Measurements from ENCODE around the gene MYH7B. TPM values are rescaled to one million over a fixed set of nuclear protein-coding genes. Genes with fewer than 3 reads are reported as not detected.

MYH7B gene
- total RNA-seq, 1 donor from 2014 or later = 1.2 TPM

- no peak overlapping the region for H3K27ac Mint-ChIP-seq
- H3K36me3 Mint-ChIP-seq (ENCODE audit: insufficient read depth) = peaks cover 12% of the 10 kb centered on the region
- H3K4me1 Mint-ChIP-seq (ENCODE audit: low read depth) = peaks cover 7% of the 10 kb centered on the region
- H3K4me3 Mint-ChIP-seq (ENCODE audit: low read depth) = no peak overlapping the region
- no peak for DNase-seq (ENCODE audit: low spot score, unreplicated experiment)
- no peak for TF ChIP-seq CTCF (IDR thresholded peaks at IDR 0.05; ENCODE audit: unreplicated experiment)
- no peaks in the 10 kb centered on the region for H3K27me3 Mint-ChIP-seq
- no peaks in the 10 kb centered on the region for H3K9me3 Mint-ChIP-seq (ENCODE audit: low read depth)
Observed at GRCh38 chr20:34916774-34917354, 38.8 kb upstream of the MYH7B start.

GRCh38 chr20:34920055-34920454 is 35.6 kb upstream of the MYH7B start:
- no peak for DNase-seq (ENCODE audit: low spot score, unreplicated experiment)
- H3K27ac Mint-ChIP-seq = no peak overlapping the region
- no peaks in the 10 kb centered on the region for H3K27me3 Mint-ChIP-seq
- H3K4me1 Mint-ChIP-seq (ENCODE audit: low read depth) = peaks cover 7% of the 10 kb centered on the region
- no peaks in the 10 kb centered on the region for H3K9me3 Mint-ChIP-seq (ENCODE audit: low read depth)
- no peak overlapping the region for H3K4me3 Mint-ChIP-seq (ENCODE audit: low read depth)
- no peak for TF ChIP-seq CTCF (IDR thresholded peaks at IDR 0.05; ENCODE audit: unreplicated experiment)
- peaks cover 9% of the 10 kb centered on the region for H3K36me3 Mint-ChIP-seq (ENCODE audit: insufficient read depth)

GRCh38 chr20:34921436-34921835 is 34.2 kb upstream of the MYH7B start:
- Mint-ChIP-seq H3K4me1 (ENCODE audit: low read depth) (peaks cover 6% of the 10 kb centered on the region), H3K9me3 (ENCODE audit: low read depth) (no peaks in the 10 kb centered on the region), H3K27ac (no peak overlapping the region), H3K4me3 (ENCODE audit: low read depth) (no peak overlapping the region), H3K36me3 (ENCODE audit: insufficient read depth) (peaks cover 12% of the 10 kb centered on the region), H3K27me3 (no peaks in the 10 kb centered on the region)
- no peak for TF ChIP-seq CTCF (IDR thresholded peaks at IDR 0.05; ENCODE audit: unreplicated experiment)
- DNase-seq (ENCODE audit: low spot score, unreplicated experiment) = no peak

DNA sequence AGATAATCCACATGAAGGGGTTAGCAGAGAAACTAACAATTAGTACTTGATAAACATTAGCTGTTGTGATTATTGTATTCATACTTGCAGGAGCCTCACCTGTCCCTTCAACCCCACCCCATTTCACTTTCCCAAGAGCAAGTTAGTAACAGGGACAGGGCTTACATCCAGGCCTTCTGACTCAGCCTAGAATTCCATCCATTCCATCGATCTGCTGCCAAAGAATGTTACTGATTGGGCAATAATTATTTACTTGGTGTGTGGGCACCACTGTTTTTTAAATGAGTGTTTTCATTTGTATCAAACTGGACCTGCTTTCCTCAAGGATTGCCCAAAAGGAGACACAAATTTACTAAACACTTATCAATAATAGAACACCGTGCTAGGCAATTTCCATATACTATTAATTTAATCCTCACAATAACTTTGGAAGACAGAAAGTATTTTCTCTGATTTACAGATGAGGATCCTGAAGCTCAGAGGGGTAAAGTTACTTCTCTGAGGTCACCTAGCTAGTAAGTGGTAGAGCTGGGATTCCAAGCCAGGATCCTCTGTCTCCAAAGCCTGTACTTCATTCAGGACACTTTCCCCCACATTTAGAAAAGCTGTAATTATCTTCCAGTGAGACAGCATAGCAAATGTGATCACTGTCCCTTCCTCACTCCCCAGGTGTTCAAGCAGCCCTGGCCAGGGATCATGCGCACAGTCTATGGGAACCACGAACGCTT is 32.9 kb upstream of the MYH7B start:
- Mint-ChIP-seq H3K4me3 (ENCODE audit: low read depth) (no peak overlapping the region), H3K36me3 (ENCODE audit: insufficient read depth) (peaks cover 14% of the 10 kb centered on the region), H3K27ac (no peak overlapping the region), H3K9me3 (ENCODE audit: low read depth) (no peaks in the 10 kb centered on the region), H3K4me1 (ENCODE audit: low read depth) (no peaks in the 10 kb centered on the region), H3K27me3 (no peaks in the 10 kb centered on the region)
- no peak for DNase-seq (ENCODE audit: low spot score, unreplicated experiment)
- TF ChIP-seq CTCF (IDR thresholded peaks at IDR 0.05; ENCODE audit: unreplicated experiment) = no peak

DNA sequence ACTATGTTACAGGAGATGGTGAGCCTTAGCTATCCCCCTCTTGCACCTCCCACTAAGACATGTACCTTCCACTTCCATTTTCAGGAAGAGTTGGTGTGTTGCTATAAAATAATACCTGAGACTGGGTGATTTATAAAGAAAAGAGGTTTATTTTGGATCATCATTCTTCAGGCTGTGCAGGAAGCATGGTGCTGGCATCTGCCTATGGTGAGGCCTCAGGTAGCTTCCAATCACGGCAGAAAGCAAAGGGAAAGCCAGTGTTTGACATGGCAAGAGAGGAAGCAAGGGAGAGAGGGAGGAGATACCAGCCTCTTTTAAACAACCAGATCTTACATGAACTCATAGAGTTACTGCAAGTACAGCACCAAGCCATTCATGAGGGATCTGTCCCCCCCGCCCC is 32.3 kb upstream of the MYH7B start:
- H3K4me1 Mint-ChIP-seq (ENCODE audit: low read depth) = no peaks in the 10 kb centered on the region
- H3K4me3 Mint-ChIP-seq (ENCODE audit: low read depth) = no peak overlapping the region
- no peak for TF ChIP-seq CTCF (IDR thresholded peaks at IDR 0.05; ENCODE audit: unreplicated experiment)
- H3K9me3 Mint-ChIP-seq (ENCODE audit: low read depth) = no peaks in the 10 kb centered on the region
- H3K27me3 Mint-ChIP-seq = no peaks in the 10 kb centered on the region
- peaks cover 11% of the 10 kb centered on the region for H3K36me3 Mint-ChIP-seq (ENCODE audit: insufficient read depth)
- DNase-seq (ENCODE audit: low spot score, unreplicated experiment) = no peak
- no peak overlapping the region for H3K27ac Mint-ChIP-seq
